ENCODE data around the gene TUBB2B.

The TUBB2B gene

GRCh38 chr6:3261921-3262320 lies 34.5 kb upstream of the TUBB2B start:
- no peaks in the 10 kb centered on the region for H3K9me3 Mint-ChIP-seq
- H3K27ac Mint-ChIP-seq, result no peak overlapping the region
- H3K27me3 Mint-ChIP-seq, result peaks cover 2% of the 10 kb centered on the region
- H3K4me1 Mint-ChIP-seq, result peaks cover 42% of the 10 kb centered on the region
- ATAC-seq (no peak), DNase-seq (no peak)
- peaks cover 42% of the 10 kb centered on the region for H3K36me3 Mint-ChIP-seq (ENCODE audit: low read depth)
- H3K4me3 Mint-ChIP-seq, result peak overlapping the region; percentile 11

- Mint-ChIP-seq H3K4me1 (peaks cover 42% of the 10 kb centered on the region), H3K4me3 (peak overlapping the region; percentile 100), H3K9me3 (no peaks in the 10 kb centered on the region), H3K36me3 (ENCODE audit: low read depth) (peaks cover 41% of the 10 kb centered on the region), H3K27ac (no peak overlapping the region), H3K27me3 (peaks cover 2% of the 10 kb centered on the region)
- DNase-seq (no peak), ATAC-seq (no peak)
Measured at GRCh38 chr6:3261518-3261820, 34.0 kb upstream of the TUBB2B start.

- peaks cover 38% of the 10 kb centered on the region for H3K36me3 Mint-ChIP-seq (ENCODE audit: low read depth)
- peak overlapping the region; percentile 100 for H3K4me3 Mint-ChIP-seq
- H3K27ac Mint-ChIP-seq, result peak overlapping the region; percentile 33
- H3K9me3 Mint-ChIP-seq, result no peaks in the 10 kb centered on the region
- no peak for ATAC-seq
- peaks cover 2% of the 10 kb centered on the region for H3K27me3 Mint-ChIP-seq
- DNase-seq, result no peak
- peaks cover 42% of the 10 kb centered on the region for H3K4me1 Mint-ChIP-seq
Measured at GRCh38 chr6:3260772-3261517, 33.5 kb upstream of the TUBB2B start.

GRCh38 chr6:3260296-3260695 lies 32.8 kb upstream of the TUBB2B start:
- DNase-seq (no peak), ATAC-seq (no peak)
- H3K36me3 Mint-ChIP-seq (ENCODE audit: low read depth), result peaks cover 38% of the 10 kb centered on the region
- H3K9me3 Mint-ChIP-seq, result no peaks in the 10 kb centered on the region
- peaks cover 2% of the 10 kb centered on the region for H3K27me3 Mint-ChIP-seq
- peak overlapping the region; percentile 33 for H3K27ac Mint-ChIP-seq
- peak overlapping the region; percentile 100 for H3K4me3 Mint-ChIP-seq
- peaks cover 42% of the 10 kb centered on the region for H3K4me1 Mint-ChIP-seq

- peak overlapping the region; percentile 100 for H3K4me3 Mint-ChIP-seq
- peak; percentile 38 for DNase-seq
- H3K36me3 Mint-ChIP-seq (ENCODE audit: low read depth), result peaks cover 31% of the 10 kb centered on the region
- H3K27me3 Mint-ChIP-seq, result peaks cover 2% of the 10 kb centered on the region
- no peaks in the 10 kb centered on the region for H3K9me3 Mint-ChIP-seq
- H3K27ac Mint-ChIP-seq, result peak overlapping the region; percentile 98
- peak; percentile 42 for ATAC-seq
- H3K4me1 Mint-ChIP-seq, result peaks cover 42% of the 10 kb centered on the region
Measured at GRCh38 chr6:3259491-3259958, 32.1 kb upstream of the TUBB2B start.

- H3K27ac Mint-ChIP-seq, result peak within 1 kb of the TSS; percentile 98
- peaks cover 31% of the 10 kb centered on the region for H3K36me3 Mint-ChIP-seq (ENCODE audit: low read depth)
- H3K4me1 Mint-ChIP-seq, result peaks cover 41% of the 10 kb centered on the region
- H3K9me3 Mint-ChIP-seq, result peaks cover 4% of the 10 kb centered on the region
- H3K4me3 Mint-ChIP-seq, result peak within 1 kb of the TSS; percentile 100
- peaks cover 2% of the 10 kb centered on the region for H3K27me3 Mint-ChIP-seq
- DNase-seq (peak; percentile 98), ATAC-seq (peak; percentile 81)
Measured at GRCh38 chr6:3258720-3259490, 31.5 kb upstream of the TUBB2B start, which contains the start of gene PSMG4. Gene PSMG4, plus strand, starts transcription at chr6:3258947. Its CDS starts 76 bp downstream, at chr6:3259023.

- peaks cover 4% of the 10 kb centered on the region for H3K9me3 Mint-ChIP-seq
- H3K4me3 Mint-ChIP-seq, result peak overlapping the region; percentile 100
- peaks cover 27% of the 10 kb centered on the region for H3K36me3 Mint-ChIP-seq (ENCODE audit: low read depth)
- peaks cover 34% of the 10 kb centered on the region for H3K4me1 Mint-ChIP-seq
- DNase-seq, result no peak
- no peak for ATAC-seq
- no peak overlapping the region for H3K27ac Mint-ChIP-seq
- H3K27me3 Mint-ChIP-seq, result peaks cover 2% of the 10 kb centered on the region
Measured at GRCh38 chr6:3258201-3258600, 30.7 kb upstream of the TUBB2B start.

GRCh38 chr6:3253597-3253961 lies 26.1 kb upstream of the TUBB2B start:
- Mint-ChIP-seq H3K9me3 (peaks cover 4% of the 10 kb centered on the region), H3K36me3 (ENCODE audit: low read depth) (no peaks in the 10 kb centered on the region), H3K27me3 (peaks cover 23% of the 10 kb centered on the region), H3K4me1 (peaks cover 4% of the 10 kb centered on the region), H3K27ac (no peak overlapping the region), H3K4me3 (no peak overlapping the region)
- DNase-seq (no peak), ATAC-seq (no peak)

GRCh38 chr6:3252861-3253596 lies 25.6 kb upstream of the TUBB2B start:
- Mint-ChIP-seq H3K4me1 (peaks cover 4% of the 10 kb centered on the region), H3K27ac (no peak overlapping the region), H3K4me3 (no peak overlapping the region), H3K9me3 (peaks cover 4% of the 10 kb centered on the region), H3K36me3 (ENCODE audit: low read depth) (no peaks in the 10 kb centered on the region), H3K27me3 (peaks cover 29% of the 10 kb centered on the region)
- no peak for DNase-seq
- ATAC-seq, result no peak

- Mint-ChIP-seq H3K9me3 (peaks cover 4% of the 10 kb centered on the region), H3K27me3 (peaks cover 35% of the 10 kb centered on the region)
Measured at GRCh38 chr6:3252369-3252768, 24.9 kb upstream of the TUBB2B start.

GRCh38 chr6:3251462-3252314 lies 24.2 kb upstream of the TUBB2B start:
- H3K27ac Mint-ChIP-seq, result no peak overlapping the region

More at GRCh38 chr6:3252369-3252768, 24.9 kb upstream of the TUBB2B start:
- Mint-ChIP-seq H3K27ac (no peak overlapping the region), H3K36me3 (ENCODE audit: low read depth) (no peaks in the 10 kb centered on the region), H3K4me3 (no peak overlapping the region), H3K4me1 (peaks cover 4% of the 10 kb centered on the region)
- ATAC-seq (no peak), DNase-seq (no peak)

GRCh38 chr6:3250231-3250675 lies 22.8 kb upstream of the TUBB2B start:
- no peak for DNase-seq
- Mint-ChIP-seq H3K27ac (no peak overlapping the region), H3K4me3 (no peak overlapping the region), H3K4me1 (peaks cover 4% of the 10 kb centered on the region), H3K9me3 (peaks cover 4% of the 10 kb centered on the region), H3K27me3 (peaks cover 39% of the 10 kb centered on the region), H3K36me3 (ENCODE audit: low read depth) (no peaks in the 10 kb centered on the region)
- no peak for ATAC-seq

More at GRCh38 chr6:3251462-3252314, 24.2 kb upstream of the TUBB2B start:
- no peak overlapping the region for H3K4me3 Mint-ChIP-seq
- peaks cover 4% of the 10 kb centered on the region for H3K4me1 Mint-ChIP-seq
- no peaks in the 10 kb centered on the region for H3K36me3 Mint-ChIP-seq (ENCODE audit: low read depth)
- peaks cover 4% of the 10 kb centered on the region for H3K9me3 Mint-ChIP-seq
- peaks cover 36% of the 10 kb centered on the region for H3K27me3 Mint-ChIP-seq
- ATAC-seq (peak; percentile 75), DNase-seq (peak; percentile 85)

GRCh38 chr6:3249821-3250220 lies 22.4 kb upstream of the TUBB2B start:
- Mint-ChIP-seq H3K4me3 (no peak overlapping the region), H3K9me3 (peaks cover 4% of the 10 kb centered on the region), H3K36me3 (ENCODE audit: low read depth) (no peaks in the 10 kb centered on the region), H3K27me3 (peaks cover 39% of the 10 kb centered on the region), H3K4me1 (peaks cover 4% of the 10 kb centered on the region), H3K27ac (no peak overlapping the region)
- ATAC-seq, result no peak
- no peak for DNase-seq

Data from activated naive CD8-positive, alpha-beta T cell treated with anti-CD3 and anti-CD28 coated beads, Interleukin-2, amount 50 U/mL, for 24 hours (primary cell).